H1 (cell line): ENCODE measurements around the gene SLC25A22. TPM values are rescaled to one million over a fixed set of nuclear protein-coding genes. Genes with fewer than 3 reads are reported as not detected.

Source experiments
- ASH2L ChIP-seq: fragments of 200-600, 300-600 bp; sonication (generic); IDR thresholded peaks from one replicate; pipeline ENCODE4 v1.7.1; 2017; ENCODE audit warnings: low read length
- BACH1 ChIP-seq: IDR thresholded peaks from 2 replicates; pipeline ENCODE4 v1.6.1; 2012; ENCODE audit warnings: low read length, improper control_type of control experiment
- BRCA1 ChIP-seq: IDR thresholded peaks from 2 replicates; pipeline ENCODE4 v1.6.1; 2012; ENCODE audit warnings: low read depth, low read length, improper control_type of control experiment
- CHD2 ChIP-seq: IDR thresholded peaks from 2 replicates; pipeline ENCODE4 v1.6.1; 2012; ENCODE audit warnings: low read length, improper control_type of control experiment
- FOSL1 ChIP-seq: IDR thresholded peaks from 2 replicates; pipeline ENCODE4 v1.6.1; 2011; ENCODE audit warnings: mild to moderate bottlenecking, low read depth, low read length, moderate library complexity; ENCODE audit not compliant: insufficient read depth
- GABPA ChIP-seq: IDR thresholded peaks from 2 replicates; pipeline ENCODE4 v1.6.1; 2011; ENCODE audit warnings: mild to moderate bottlenecking, low read length, moderate library complexity, borderline replicate concordance; ENCODE audit not compliant: insufficient read depth
- GTF2F1 ChIP-seq: IDR thresholded peaks from 2 replicates; pipeline ENCODE4 v1.6.1; 2012; ENCODE audit warnings: low read depth, low read length, improper control_type of control experiment, borderline replicate concordance
- HDAC6 ChIP-seq: IDR thresholded peaks from one replicate; pipeline ENCODE4 v1.7.1; 2012; ENCODE audit warnings: low read depth, mild to moderate bottlenecking, inconsistent platforms, low read length, moderate library complexity
- JUN ChIP-seq: IDR thresholded peaks from 2 replicates; pipeline ENCODE4 v1.6.1; 2011; ENCODE audit warnings: low read depth, mild to moderate bottlenecking, improper control_type of control experiment, low read length
- NRF1 ChIP-seq: IDR thresholded peaks from 2 replicates; pipeline ENCODE4 v1.6.1; 2011; ENCODE audit warnings: mild to moderate bottlenecking, low read depth, low read length, improper control_type of control experiment
- POU5F1 ChIP-seq: IDR thresholded peaks from 2 replicates; pipeline ENCODE4 v1.6.1; 2011; ENCODE audit warnings: low read depth, mild to moderate bottlenecking, low read length, moderate library complexity
- RAD21 ChIP-seq, 2 experiments: IDR thresholded peaks in 1 of 2; conservative IDR thresholded peaks in 1 of 2; 2 replicates each; pipeline ENCODE4 v1.6.1; 2011; ENCODE audit warnings: low read depth in 2 of 2, low read length in 2 of 2, improper control_type of control experiment in 1 of 2, inconsistent platforms in 1 of 2, mild to moderate bottlenecking in 1 of 2, moderate library complexity in 1 of 2
- RNF2 ChIP-seq: fragments of 200-900, 300-1000 bp; sonication (generic); IDR thresholded peaks from 2 replicates; pipeline ENCODE4 v1.7.1; 2016; ENCODE audit warnings: borderline replicate concordance, low read depth, mild to moderate bottlenecking, antibody characterized with exemption, low read length; ENCODE audit not compliant: poor library complexity, severe bottlenecking; ENCODE audit errors: missing control alignments
- RXRA ChIP-seq: IDR thresholded peaks from 2 replicates; pipeline ENCODE4 v1.6.1; 2011; ENCODE audit warnings: low read depth, mild to moderate bottlenecking, low read length, moderate library complexity; ENCODE audit not compliant: insufficient read depth
- SAP30 ChIP-seq: fragments of 300-600 bp; sonication (generic); IDR thresholded peaks from 2 replicates; pipeline ENCODE4 v1.7.1; 2012; ENCODE audit warnings: low read length, moderate library complexity, mild to moderate bottlenecking, inconsistent platforms; ENCODE audit not compliant: insufficient read depth, insufficient replicate concordance
- SP4 ChIP-seq: IDR thresholded peaks from 2 replicates; pipeline ENCODE4 v1.6.1; 2012; ENCODE audit warnings: low read length, inconsistent platforms
- TAF1 ChIP-seq: IDR thresholded peaks from 2 replicates; pipeline ENCODE4 v1.6.1; 2011; ENCODE audit warnings: mild to moderate bottlenecking, low read depth, low read length
- TCF12 ChIP-seq: IDR thresholded peaks from 2 replicates; pipeline ENCODE4 v1.6.1; 2011; ENCODE audit warnings: low read depth, mild to moderate bottlenecking, low read length
- ZNF274 ChIP-seq: IDR thresholded peaks from 2 replicates; pipeline ENCODE4 v1.7.0; 2012; ENCODE audit warnings: low read length, borderline replicate concordance; ENCODE audit errors: extremely low read depth
- polyA plus RNA-seq, 7 experiments: library from polyadenylated mRNA; depleted of rRNA in 3 of 7; stranded (reverse) in 5 of 7; unstranded in 2 of 7; fragments of >200 nt in 5 of 7; fragments of 200-250 nt in 2 of 7; gene quantifications; 1 replicate in 5 of 7; 2 replicates in 1 of 7; 4 replicates in 1 of 7; pipeline versions ENCODE4 v1.2.1 to v1.2.3, GENCODE V29; 2011 to 2013; ENCODE audit warnings: missing spikeins in 2 of 7, mixed read lengths in 2 of 7
- total RNA-seq: library from RNA; stranded (reverse); fragmentation: NEBNext Ultra II Directional; extraction: Animal tissue kit (Norgen Biotek cat#: 25700); gene quantifications from 2 replicates; pipeline ENCODE4 v1.2.1, GENCODE V29; 2021
- TF ChIP-seq, protein P1 (sequence below): IDR thresholded peaks from 2 replicates; pipeline ENCODE4 v1.6.1; 2011; ENCODE audit warnings: low read length, improper control_type of control experiment
- TF ChIP-seq, protein P2 (sequence below): IDR thresholded peaks from 2 replicates; pipeline ENCODE4 v1.6.1; 2011; ENCODE audit warnings: low read depth, mild to moderate bottlenecking, low read length; ENCODE audit not compliant: insufficient read depth

Gene SLC25A22
- total and polyA plus RNA-seq, 2 of the 8 experiments (the other 6 are each of a cell fraction or from before 2014, with no cell fraction given) = 31.5 to 48.0 TPM

DNA sequence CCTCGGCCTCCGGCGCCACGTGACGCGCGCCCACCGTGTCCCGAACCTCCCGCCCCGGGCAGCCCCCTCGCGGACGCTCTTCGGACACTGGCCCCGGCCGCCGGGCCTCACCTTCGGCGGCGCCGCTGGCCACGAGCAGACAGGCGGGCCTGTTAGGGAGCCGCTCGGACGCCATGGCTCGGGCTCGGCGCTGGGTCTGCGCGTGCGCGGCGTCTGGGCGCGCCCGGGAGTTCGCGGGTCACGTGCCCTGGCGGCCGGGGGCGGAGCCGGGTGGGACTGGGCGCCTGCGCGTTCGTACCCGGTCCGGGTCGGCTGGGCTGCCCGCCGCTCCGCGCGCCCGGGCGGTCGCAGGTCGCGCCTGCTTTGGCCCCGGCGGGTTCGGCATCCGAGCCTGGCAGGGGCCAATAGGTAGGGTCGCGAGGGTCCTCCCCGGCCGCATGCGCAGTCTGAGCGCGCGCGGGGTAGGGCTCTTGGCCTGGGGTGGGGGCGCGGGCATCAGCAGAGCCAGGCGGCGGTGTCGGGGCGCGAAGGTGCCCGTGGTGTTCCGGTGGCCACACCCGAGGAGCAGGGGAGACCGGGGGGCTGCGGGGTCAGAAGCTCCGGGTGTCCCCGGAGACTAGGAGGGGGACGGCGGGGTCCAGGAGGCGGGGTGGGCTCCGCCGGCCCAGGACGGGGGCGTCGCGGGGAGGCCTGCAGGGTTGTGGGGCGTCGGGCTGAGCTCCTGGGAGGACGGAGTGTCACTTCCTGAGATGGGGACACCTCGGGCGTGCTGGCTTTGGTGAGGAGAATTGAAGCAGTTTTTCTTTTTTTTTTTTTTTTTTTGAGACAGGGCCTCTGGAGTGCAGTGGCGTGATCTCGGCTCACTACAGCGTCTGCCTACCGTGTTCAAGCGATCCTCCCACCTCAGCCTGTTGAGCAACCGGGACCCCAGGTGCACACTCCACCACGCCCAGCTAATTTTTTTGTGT lies 20.5 kb downstream of the SLC25A22 start, which contains the start of gene GATD1 (continued):
- TF ChIP-seq POU5F1 (no peak), CHD2 (no peak), ASH2L (peak; percentile 28), ZNF274 (no peak), GTF2F1 (no peak), FOSL1 (0 out of 2 replicates have a peak, but pooled peaks have one; percentile 3), TCF12 (no peak), JUN (no peak), NRF1 (peak; percentile 60), SAP30 (no peak), SP4 (no peak), RAD21 (IDR thresholded peaks at IDR 0.05 in 1 of 2, conservative IDR thresholded peaks at IDR 0.05 in 1 of 2; ENCODE audit: low read depth in 2 of 2, low read length in 2 of 2) (no peak), BACH1 (no peak), BRCA1 (no peak), RNF2 (no peak), HDAC6 (no peak), RXRA (no peak), TAF1 (peak; percentile 81), GABPA (no peak)
- TF ChIP-seq, protein P1, sequence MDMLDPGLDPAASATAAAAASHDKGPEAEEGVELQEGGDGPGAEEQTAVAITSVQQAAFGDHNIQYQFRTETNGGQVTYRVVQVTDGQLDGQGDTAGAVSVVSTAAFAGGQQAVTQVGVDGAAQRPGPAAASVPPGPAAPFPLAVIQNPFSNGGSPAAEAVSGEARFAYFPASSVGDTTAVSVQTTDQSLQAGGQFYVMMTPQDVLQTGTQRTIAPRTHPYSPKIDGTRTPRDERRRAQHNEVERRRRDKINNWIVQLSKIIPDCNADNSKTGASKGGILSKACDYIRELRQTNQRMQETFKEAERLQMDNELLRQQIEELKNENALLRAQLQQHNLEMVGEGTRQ = peak; percentile 92
- TF ChIP-seq, protein P2, sequence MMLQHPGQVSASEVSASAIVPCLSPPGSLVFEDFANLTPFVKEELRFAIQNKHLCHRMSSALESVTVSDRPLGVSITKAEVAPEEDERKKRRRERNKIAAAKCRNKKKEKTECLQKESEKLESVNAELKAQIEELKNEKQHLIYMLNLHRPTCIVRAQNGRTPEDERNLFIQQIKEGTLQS = peak; percentile 74; the same call in 1 of the 2 replicates
